Renal cortex interstitium (tissue), 15 donors: ENCODE measurements around the gene PRND. TPM values are rescaled to one million over a fixed set of nuclear protein-coding genes. Genes with fewer than 3 reads are reported as not detected.
A peak's percentile ranks its signal among the peaks of the same experiment; 100 is the strongest.

Experiments
- DNase-seq, 11 donors: peaks; one replicate each; pipeline ENCODE4 v3.0.0-alpha.2; 2013; ENCODE audit warnings: low read depth in 9 of 11, low spot score in 4 of 11; ENCODE audit errors: extremely low read depth in 1 of 11
- long read RNA-seq, 16 experiments: transcript quantifications; one replicate each; lab custom pipeline, GENCODE V29; 2026
- polyA plus RNA-seq, 3 donors: library from polyadenylated mRNA; unstranded; fragments of 120-200 nt; gene quantifications; one replicate each; pipeline ENCODE4 v1.2.1, GENCODE V29; 2013; ENCODE audit not compliant: insufficient read length in 3 of 3

Gene PRND, protein sequence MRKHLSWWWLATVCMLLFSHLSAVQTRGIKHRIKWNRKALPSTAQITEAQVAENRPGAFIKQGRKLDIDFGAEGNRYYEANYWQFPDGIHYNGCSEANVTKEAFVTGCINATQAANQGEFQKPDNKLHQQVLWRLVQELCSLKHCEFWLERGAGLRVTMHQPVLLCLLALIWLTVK
- polyA plus RNA-seq, result 1 to 10 TPM; 3.1 to 4.6 (median 3.1) TPM
- long read RNA-seq, donor 1, partial matches to known transcripts, result 0 of 2 reads
- long read RNA-seq, donor 1, other reads (novel, unspliced or antisense), result 0 of 2 reads
- long read RNA-seq, donor 2, partial matches to known transcripts, result 0 of 4 reads
- long read RNA-seq, donor 2, other reads (novel, unspliced or antisense), result 0 of 4 reads
- long read RNA-seq, donor 3, partial matches to known transcripts, result 0 of 3 reads
- long read RNA-seq, donor 3, other reads (novel, unspliced or antisense), result 0 of 3 reads
- long read RNA-seq, donor 4, partial matches to known transcripts, result 0 of 2 reads
- long read RNA-seq, donor 4, other reads (novel, unspliced or antisense), result 0 of 2 reads
- long read RNA-seq, donor 5, transcript PRND-201 (2 exons, 3,980 nt), result major isoform, 9 of 9 reads
- long read RNA-seq, donor 5, partial matches to known transcripts, result 0 of 9 reads
- long read RNA-seq, donor 5, other reads (novel, unspliced or antisense), result 0 of 9 reads
- long read RNA-seq, donor 6, partial matches to known transcripts, result 0 of 3 reads
- long read RNA-seq, donor 6, other reads (novel, unspliced or antisense), result 0 of 3 reads
- long read RNA-seq, donor 7, partial matches to known transcripts, result 0 of 2 reads
- long read RNA-seq, donor 7, other reads (novel, unspliced or antisense), result 0 of 2 reads
- long read RNA-seq, donor 8, partial matches to known transcripts, result 0 of 1 reads
- long read RNA-seq, donor 8, other reads (novel, unspliced or antisense), result 0 of 1 reads
- long read RNA-seq, donor 9, partial matches to known transcripts, result 0 of 2 reads
- long read RNA-seq, donor 9, other reads (novel, unspliced or antisense), result 0 of 2 reads
- long read RNA-seq, donor 10, partial matches to known transcripts, result 0 of 2 reads
- long read RNA-seq, donor 10, other reads (novel, unspliced or antisense), result 0 of 2 reads
- long read RNA-seq, donor 11, result 0 reads
- long read RNA-seq, donor 12, partial matches to known transcripts, result 0 of 1 reads
- long read RNA-seq, donor 12, other reads (novel, unspliced or antisense), result 0 of 1 reads
- long read RNA-seq, donor 13, result 0 reads
- long read RNA-seq, donor 14, result 0 reads
- long read RNA-seq, donor 15, partial matches to known transcripts, result 0 of 3 reads
- long read RNA-seq, donor 15, other reads (novel, unspliced or antisense), result 0 of 3 reads
- long read RNA-seq, donor 16, partial matches to known transcripts, result 0 of 4 reads
- long read RNA-seq, donor 16, other reads (novel, unspliced or antisense), result 0 of 4 reads

DNA sequence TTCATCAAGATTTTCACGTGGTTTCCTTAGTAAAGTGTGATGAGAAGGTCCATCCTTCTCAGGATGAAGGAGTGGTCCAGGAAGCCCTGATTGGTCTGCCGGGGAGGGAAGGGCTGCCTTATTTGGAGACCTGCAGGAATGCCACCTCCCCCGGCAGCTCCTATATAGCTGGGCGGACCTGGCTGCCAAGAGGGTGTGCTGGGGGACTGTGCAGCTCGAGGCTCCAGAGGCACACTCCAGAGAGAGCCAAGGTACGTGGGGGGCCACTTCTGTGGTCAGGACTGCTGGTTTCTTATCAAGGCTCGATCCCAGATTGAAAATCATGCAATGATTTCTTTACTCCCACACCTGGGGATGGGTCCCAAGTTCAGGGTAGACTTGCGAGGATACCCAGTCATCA lies at the start of gene PRND:
Gene PRND, plus strand, starts transcription at position 191 of the 400 bp plus-strand sequence. CDS start 2,643 bp downstream, outside the sequence.
- no peak for DNase-seq

DNA sequence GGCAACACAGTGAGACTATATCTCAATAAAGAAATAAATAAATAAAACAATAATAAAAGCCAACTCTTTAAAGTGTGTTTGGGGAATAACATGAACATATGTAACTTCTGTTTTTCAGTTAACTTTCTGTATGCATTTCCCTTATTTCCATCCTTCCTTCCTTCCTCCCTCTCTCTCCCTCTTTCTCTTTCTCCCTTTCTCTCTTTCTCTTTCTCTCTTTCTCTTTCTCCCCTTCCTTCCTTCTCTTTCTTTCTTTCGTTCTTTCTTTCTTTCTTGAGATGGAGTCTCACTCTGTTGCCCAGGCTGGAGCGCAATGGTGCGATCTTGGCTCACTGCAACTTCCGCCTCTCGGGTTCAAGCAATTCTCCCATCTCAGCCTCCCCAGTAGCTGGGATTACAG lies 48.8 kb upstream of the PRND start:
- no peak for DNase-seq

GRCh38 chr20:4673371-4674001 lies 48.2 kb upstream of the PRND start:
- no peak for DNase-seq

DNA sequence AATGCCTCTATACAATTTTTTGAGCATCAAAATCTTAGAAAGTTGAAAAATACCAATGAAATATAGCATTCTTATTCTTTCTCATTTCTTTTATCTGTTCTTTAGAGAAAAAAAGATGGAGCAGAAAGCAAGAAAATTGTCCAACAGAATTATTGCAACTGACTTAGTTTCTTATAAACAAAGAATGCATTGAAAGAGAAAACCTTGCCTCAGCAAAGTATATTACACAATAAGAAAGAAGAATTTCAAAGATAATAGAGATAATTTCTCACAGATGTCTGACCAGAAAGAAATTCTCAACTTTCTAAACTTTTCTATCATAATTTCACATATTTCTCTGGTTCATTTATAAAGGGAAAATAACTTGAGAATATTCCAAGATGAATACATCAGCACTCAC lies 47.0 kb upstream of the PRND start:
- DNase-seq, result no peak

- DNase-seq, result no peak
These were observed 43.9 kb upstream of the PRND start for GRCh38 chr20:4677846-4678245.

- DNase-seq, result no peak
These were observed 40.3 kb upstream of the PRND start for GRCh38 chr20:4681401-4681800.

DNA sequence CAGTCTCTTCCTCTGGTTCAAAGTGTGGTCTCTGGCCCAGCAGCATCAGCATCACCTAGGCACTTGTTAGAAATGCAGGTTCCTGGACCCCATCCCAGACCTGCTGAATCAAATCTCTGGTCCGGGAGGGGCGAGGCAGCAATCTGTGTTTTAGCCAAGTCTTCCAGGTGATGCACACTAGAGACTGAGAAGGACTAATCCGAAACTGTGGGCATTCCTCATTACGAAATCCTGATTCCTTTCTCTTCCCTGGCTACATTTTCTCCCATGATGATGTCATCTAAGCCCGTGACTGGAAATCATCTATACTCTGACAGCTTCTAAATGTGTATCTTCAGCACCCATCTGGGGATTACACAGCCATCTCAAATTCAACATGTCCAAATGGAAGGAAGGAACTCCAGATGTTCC lies 39.7 kb upstream of the PRND start:
- no peak for DNase-seq

DNA sequence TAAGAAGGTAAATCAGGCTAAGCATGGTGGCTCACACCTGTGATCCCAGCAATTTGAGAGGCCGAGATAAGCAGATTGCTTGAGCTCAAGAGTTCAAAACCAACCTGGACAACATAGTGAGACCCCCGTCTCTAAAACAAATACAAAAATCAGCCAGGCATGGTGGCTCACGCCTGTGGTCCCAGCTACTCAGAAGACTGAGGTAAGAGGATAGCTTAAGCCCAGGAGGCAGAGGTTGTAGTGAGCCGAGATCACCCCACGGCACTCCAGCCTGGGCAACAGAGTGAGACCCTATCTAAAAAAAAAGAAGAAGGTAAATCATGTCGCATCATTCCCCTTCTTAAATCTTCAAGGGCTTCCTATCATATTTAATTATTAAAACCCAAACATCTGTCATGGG lies 39.0 kb upstream of the PRND start:
- no peak for DNase-seq

DNA sequence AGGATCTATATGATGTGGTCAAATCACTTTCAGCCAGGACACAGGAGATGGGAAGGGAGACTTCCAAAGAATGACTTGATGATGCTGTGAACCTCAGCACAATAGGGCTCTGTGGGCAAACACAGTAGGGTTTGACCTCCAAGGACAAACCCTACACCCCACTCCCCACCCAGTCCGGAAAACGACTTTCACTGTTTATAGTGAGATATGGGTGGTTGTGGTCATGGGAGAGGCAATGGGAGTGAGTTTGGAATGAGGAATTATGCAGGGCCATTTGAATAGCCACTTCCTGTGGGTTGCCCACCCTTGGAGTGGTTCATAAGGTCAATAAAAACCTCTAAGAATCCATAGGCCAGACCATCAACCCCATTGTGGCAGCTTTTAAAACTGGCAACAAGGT lies 38.4 kb upstream of the PRND start:
- DNase-seq, result no peak

GRCh38 chr20:4684837-4685413 lies 36.8 kb upstream of the PRND start:
- no peak for DNase-seq

DNA sequence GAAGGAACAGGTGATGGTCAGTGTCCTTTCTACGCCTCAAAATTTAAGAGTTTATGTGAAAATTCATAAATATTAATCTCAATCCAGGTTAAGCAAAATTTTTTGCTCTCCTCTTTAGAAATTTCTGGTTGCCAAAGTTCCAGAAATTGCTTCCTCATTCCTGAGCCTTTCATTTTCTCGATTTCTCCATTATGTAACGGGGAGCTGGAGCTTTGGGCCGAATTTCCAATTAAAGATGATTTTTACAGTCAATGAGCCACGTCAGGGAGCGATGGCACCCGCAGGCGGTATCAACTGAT lies 35.8 kb upstream of the PRND start:
- DNase-seq, result no peak

DNA sequence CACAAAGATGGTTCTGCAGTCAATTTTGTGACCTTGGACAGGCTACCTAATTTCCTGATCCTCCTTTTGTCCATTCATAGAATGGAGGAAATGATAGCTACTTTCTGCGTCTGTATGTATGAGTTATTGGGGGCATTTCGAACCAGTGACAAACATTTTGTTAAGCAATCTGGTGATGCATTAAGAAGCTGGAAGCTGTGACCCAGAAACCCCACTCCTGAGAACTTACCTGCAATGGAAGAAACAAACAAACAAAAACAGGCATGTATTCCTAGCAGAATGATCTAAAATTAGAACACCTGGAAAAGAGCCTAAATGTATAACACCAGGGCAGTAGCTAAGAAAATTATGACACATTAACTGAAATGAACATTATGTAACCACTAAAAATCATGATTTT lies 33.4 kb upstream of the PRND start:
- no peak for DNase-seq

DNA sequence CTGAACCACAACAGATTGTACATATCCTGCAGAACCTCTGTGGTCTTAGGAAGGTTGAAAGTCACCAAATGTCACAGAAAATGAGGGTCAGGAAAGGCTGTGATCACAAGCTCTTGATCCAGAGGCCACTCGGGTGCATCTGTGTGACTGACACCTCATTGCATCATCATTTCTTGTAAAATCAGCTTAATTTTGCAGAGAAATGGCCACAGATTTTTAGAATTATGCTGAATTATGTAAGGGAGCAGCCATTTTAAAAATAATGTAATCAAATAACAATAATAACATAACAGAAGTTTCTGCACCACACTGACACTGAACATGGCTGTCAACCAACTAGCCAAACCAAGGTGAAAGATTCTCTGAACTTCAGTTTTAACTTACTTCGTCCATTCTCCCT lies 32.5 kb upstream of the PRND start:
- DNase-seq, result no peak

GRCh38 chr20:4691753-4692152 lies 30.0 kb upstream of the PRND start:
- peak in 1 of 11 donors; percentile 6 for DNase-seq

GRCh38 chr20:4694076-4694475 lies 27.6 kb upstream of the PRND start:
- DNase-seq, result no peak

GRCh38 chr20:4697189-4697830 lies 24.4 kb upstream of the PRND start:
- DNase-seq, result no peak

GRCh38 chr20:4697831-4698221 lies 23.9 kb upstream of the PRND start:
- no peak for DNase-seq

DNA sequence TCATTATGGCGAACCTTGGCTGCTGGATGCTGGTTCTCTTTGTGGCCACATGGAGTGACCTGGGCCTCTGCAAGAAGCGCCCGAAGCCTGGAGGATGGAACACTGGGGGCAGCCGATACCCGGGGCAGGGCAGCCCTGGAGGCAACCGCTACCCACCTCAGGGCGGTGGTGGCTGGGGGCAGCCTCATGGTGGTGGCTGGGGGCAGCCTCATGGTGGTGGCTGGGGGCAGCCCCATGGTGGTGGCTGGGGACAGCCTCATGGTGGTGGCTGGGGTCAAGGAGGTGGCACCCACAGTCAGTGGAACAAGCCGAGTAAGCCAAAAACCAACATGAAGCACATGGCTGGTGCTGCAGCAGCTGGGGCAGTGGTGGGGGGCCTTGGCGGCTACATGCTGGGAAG lies 22.5 kb upstream of the PRND start:
- no peak for DNase-seq
